OCI-LY7 (cell line): Measurements from ENCODE around the gene RPL31. TPM values are rescaled to one million over a fixed set of nuclear protein-coding genes. Genes with fewer than 3 reads are reported as not detected.

Source experiments
- BruUV-seq: library from RNA; stranded (reverse); fragments of 400-500 nt; replicated peaks from 2 replicates; lab custom pipeline; 2021; lab: Mats Ljungman, UMichigan
- CTCF ChIA-PET: fragments of 300-600 bp; sonication (Branson Sonifier 250); formaldehyde crosslinking; loops from one replicate; lab custom pipeline; 2022; ENCODE audit warnings: antibody characterized with exemption; ENCODE audit not compliant: unreplicated experiment; lab: Charles Lee
- POLR2A ChIA-PET: fragments of 300-600 bp; sonication (Branson Sonifier 250); formaldehyde crosslinking; loops from one replicate; lab custom pipeline; 2022; ENCODE audit warnings: antibody characterized with exemption; lab: Charles Lee
- DNase-seq: peaks from one replicate; pipeline ENCODE4 v3.0.0-alpha.2; 2015; ENCODE audit warnings: low spot score
- H2AFZ ChIP-seq: fragments of 200-600 bp; sonication (generic), shearing (Covaris generic); 2 replicates; pipeline ENCODE4 v1.6.1; 2014; ENCODE audit warnings: mild to moderate bottlenecking, antibody characterized with exemption, low read length, moderate library complexity
- H3K27ac ChIP-seq: fragments of 200-600 bp; sonication (generic); 2 replicates; pipeline ENCODE4 v1.5.1; 2014; ENCODE audit warnings: mixed run types, low read depth, mild to moderate bottlenecking, moderate library complexity, low read length, inconsistent platforms; ENCODE audit not compliant: poor library complexity, severe bottlenecking
- H3K36me3 ChIP-seq: fragments of 200-600 bp; sonication (generic); 2 replicates; pipeline ENCODE4 v1.6.1; 2014; ENCODE audit warnings: mild to moderate bottlenecking, antibody characterized with exemption, low read length, moderate library complexity, mixed read lengths; ENCODE audit not compliant: insufficient read depth
- H3K4me1 ChIP-seq: fragments of 200-600 bp; sonication (generic); 2 replicates; pipeline ENCODE4 v1.5.1; 2014; ENCODE audit warnings: mild to moderate bottlenecking, low read length; ENCODE audit not compliant: insufficient read depth, poor library complexity, severe bottlenecking
- H3K4me2 ChIP-seq: fragments of 200-600 bp; sonication (generic); 2 replicates; pipeline ENCODE4 v1.6.1; 2014; ENCODE audit warnings: mild to moderate bottlenecking, low read length
- H3K4me3 ChIP-seq: fragments of 200-600 bp; sonication (generic); 2 replicates; pipeline ENCODE4 v1.5.1; 2014; ENCODE audit warnings: mild to moderate bottlenecking, low read depth, low read length; ENCODE audit not compliant: poor library complexity, severe bottlenecking
- H3K79me2 ChIP-seq: fragments of 200-600 bp; sonication (generic); 2 replicates; pipeline ENCODE4 v1.6.1; 2016; ENCODE audit warnings: low read depth, mild to moderate bottlenecking, low read length, moderate library complexity, mixed read lengths; ENCODE audit not compliant: insufficient read depth
- H3K9me2 ChIP-seq: fragments of 200-600 bp; sonication (generic); 2 replicates; pipeline ENCODE4 v1.6.1; 2016; ENCODE audit warnings: mild to moderate bottlenecking, low read length, mixed read lengths; ENCODE audit not compliant: insufficient read depth
- H3K9me3 ChIP-seq: fragments of 200-600 bp; sonication (generic); 2 replicates; pipeline ENCODE4 v1.6.1; 2014; ENCODE audit warnings: mild to moderate bottlenecking, mixed run types, low read length, mixed read lengths
- H4K20me1 ChIP-seq: fragments of 200-600 bp; sonication (generic); 2 replicates; pipeline ENCODE4 v1.6.1; 2014; ENCODE audit warnings: mild to moderate bottlenecking, antibody characterized with exemption, low read length, moderate library complexity, mixed read lengths; ENCODE audit not compliant: insufficient read depth
- CTCF ChIP-seq: fragments of 200-600 bp; sonication (generic); conservative IDR thresholded peaks from 2 replicates; pipeline ENCODE4 v1.5.1; 2014; ENCODE audit warnings: mild to moderate bottlenecking, antibody characterized with exemption, low read length, moderate library complexity, mixed read lengths
- EZH2phosphoT487 ChIP-seq: fragments of 200-600 bp; sonication (generic); IDR thresholded peaks from 2 replicates; pipeline ENCODE4 v1.6.1; 2018; ENCODE audit warnings: low read depth, borderline replicate concordance, mild to moderate bottlenecking, mixed run types, antibody characterized with exemption, low read length, moderate library complexity, mixed read lengths
- intact Hi-C: fragments of 100-400 bp; cut with micrococcal nuclease; formaldehyde crosslinking; loops from one replicate; pipeline ENCODE4 v1.10.0; 2022; ENCODE audit not compliant: unreplicated experiment
- total RNA-seq, 2 experiments: library from RNA; depleted of rRNA in 1 of 2; stranded (reverse); fragments of >200 nt in 1 of 2; shearing (Covaris generic) in 1 of 2; gene quantifications; 2 replicates each; pipeline ENCODE4 v1.2.3, GENCODE V29; 2014 to 2022

Gene RPL31
- total RNA-seq, 2 experiments from 2014 or later, result 1,348 to 1,991 TPM

- H4K20me1 ChIP-seq, result no peaks in the 10 kb centered on the region
- H3K9me3 ChIP-seq, result no peaks in the 10 kb centered on the region
- H3K4me2 ChIP-seq, result no peak overlapping the region
- no peaks in the 10 kb centered on the region for H3K4me1 ChIP-seq
- no TSS peak for BruUV-seq
- H3K36me3 ChIP-seq, result no peaks in the 10 kb centered on the region
- H2AFZ ChIP-seq, result no peak overlapping the region
- no peak for DNase-seq
- ChIA-PET POLR2A (interaction anchor here (0.6 to 0.8 kb wide), 2 partner anchors 22 to 278 kb away, joined by 3 to 4 read pairs; no protein-coding TSS in a partner anchor), CTCF (no interaction called here)
- intact Hi-C loops, result no loop called here
- no peaks in the 10 kb centered on the region for H3K79me2 ChIP-seq
- H3K4me3 ChIP-seq, result no peak overlapping the region
- H3K9me2 ChIP-seq, result no peaks in the 10 kb centered on the region
- H3K27ac ChIP-seq, result no peak overlapping the region
- TF ChIP-seq EZH2phosphoT487, result no peak
- no peak for TF ChIP-seq CTCF
Measured at GRCh38 chr2:101030866-101031554, 28.9 kb downstream of the RPL31 start.

GRCh38 chr2:101032084-101032776 is 30.1 kb downstream of the RPL31 start:
- no peaks in the 10 kb centered on the region for H3K9me3 ChIP-seq
- H3K9me2 ChIP-seq, result no peaks in the 10 kb centered on the region
- no peaks in the 10 kb centered on the region for H4K20me1 ChIP-seq
- ChIA-PET CTCF (interaction anchor here (0.6 kb wide), 1 partner anchor 436 kb away, joined by 5 read pairs; no protein-coding TSS in a partner anchor), POLR2A (interaction anchor here (0.7 to 0.8 kb wide), 3 partner anchors 23 to 1190 kb away, joined by 3 to 4 read pairs (median 3); no protein-coding TSS in a partner anchor)
- H3K36me3 ChIP-seq, result no peaks in the 10 kb centered on the region
- TF ChIP-seq CTCF (no peak), EZH2phosphoT487 (no peak)
- no peaks in the 10 kb centered on the region for H3K4me1 ChIP-seq
- H3K27ac ChIP-seq, result no peak overlapping the region
- BruUV-seq, result no TSS peak
- H3K4me3 ChIP-seq, result no peak overlapping the region
- no peaks in the 10 kb centered on the region for H3K79me2 ChIP-seq
- no peak overlapping the region for H3K4me2 ChIP-seq
- no peak overlapping the region for H2AFZ ChIP-seq
- intact Hi-C loops, result no loop called here
- DNase-seq, result no peak
